IPS-NIHi7 (cell line): ENCODE results near the gene UPB1.

Experiments
- DNase-seq: peaks from one replicate; pipeline ENCODE4 v3.0.0; 2012; ENCODE audit warnings: mixed read lengths; ENCODE audit errors: extremely low spot score

UPB1 gene

GRCh38 chr22:24503843-24504338, 8.8 kb downstream of the UPB1 start:
- DNase-seq, result no peak

GRCh38 chr22:24504540-24504939, 9.4 kb downstream of the UPB1 start:
- DNase-seq, result no peak

- no peak for DNase-seq
These were observed 10.0 kb downstream of the UPB1 start for GRCh38 chr22:24504956-24505736.

GRCh38 chr22:24506802-24507438, 11.8 kb downstream of the UPB1 start:
- DNase-seq, result no peak

GRCh38 chr22:24507716-24508115, 12.6 kb downstream of the UPB1 start:
- peak; percentile 72 for DNase-seq

- no peak for DNase-seq
These were observed 15.8 kb downstream of the UPB1 start for GRCh38 chr22:24510637-24511625.

- DNase-seq, result no peak
These were observed 16.9 kb downstream of the UPB1 start for GRCh38 chr22:24512043-24512442.

- DNase-seq, result no peak
These were observed 18.5 kb downstream of the UPB1 start for GRCh38 chr22:24513378-24514240.

GRCh38 chr22:24514241-24515026, 19.3 kb downstream of the UPB1 start:
- no peak for DNase-seq

GRCh38 chr22:24515027-24515338, 19.9 kb downstream of the UPB1 start:
- DNase-seq, result no peak

- peak; percentile 51 for DNase-seq
These were observed 21.2 kb downstream of the UPB1 start for GRCh38 chr22:24516301-24516737.

GRCh38 chr22:24517446-24517845, 22.3 kb downstream of the UPB1 start:
- DNase-seq, result no peak

GRCh38 chr22:24518228-24518627, 23.1 kb downstream of the UPB1 start:
- no peak for DNase-seq

GRCh38 chr22:24518771-24519485, 23.8 kb downstream of the UPB1 start:
- DNase-seq, result no peak

GRCh38 chr22:24519496-24519895, 24.4 kb downstream of the UPB1 start:
- no peak for DNase-seq

- DNase-seq, result peak; percentile 86
These were observed 26.7 kb downstream of the UPB1 start for GRCh38 chr22:24521791-24522245.

GRCh38 chr22:24523873-24524272, 28.7 kb downstream of the UPB1 start:
- DNase-seq, result no peak

GRCh38 chr22:24525416-24526037, 30.4 kb downstream of the UPB1 start:
- DNase-seq, result peak; percentile 91

GRCh38 chr22:24526191-24526590, 31.1 kb downstream of the UPB1 start:
- DNase-seq, result no peak
